SJSA1 (cell line): ENCODE data around the gene ATG7. TPM values are rescaled to one million over a fixed set of nuclear protein-coding genes. Genes with fewer than 3 reads are reported as not detected.
"Not testable (repeated sequence)": the region's sequence is repeated elsewhere in the genome, so short reads cannot be mapped to it uniquely, and the experiment has no call there.

Experiments
- DNase-seq, 2 experiments: peaks; one replicate each; pipeline ENCODE4 v3.0.0-alpha.2; 2015 to 2020; ENCODE audit warnings: low spot score in 2 of 2, low read depth in 1 of 2
- H3K27ac ChIP-seq: fragments of 250-450 bp; sonication (Bioruptor Pico); 2 replicates; pipeline ENCODE4 v1.5.1; 2020; ENCODE audit warnings: mild to moderate bottlenecking, moderate library complexity
- H3K27me3 ChIP-seq: fragments of 250-450 bp; sonication (Bioruptor Pico); replicated peaks from 2 replicates; pipeline ENCODE4 v1.5.1; 2020; ENCODE audit warnings: mild to moderate bottlenecking, moderate library complexity
- H3K36me3 ChIP-seq: fragments of 250-450 bp; sonication (Bioruptor Pico); 2 replicates; pipeline ENCODE4 v1.5.1; 2020; ENCODE audit warnings: mild to moderate bottlenecking
- H3K4me1 ChIP-seq: fragments of 250-450 bp; sonication (Bioruptor Pico); replicated peaks from 2 replicates; pipeline ENCODE4 v1.6.1; 2021; ENCODE audit warnings: mild to moderate bottlenecking
- H3K4me3 ChIP-seq: fragments of 250-450 bp; sonication (Bioruptor Pico); 2 replicates; pipeline ENCODE4 v1.5.1; 2020; ENCODE audit warnings: mild to moderate bottlenecking
- H3K9me3 ChIP-seq: fragments of 250-450 bp; sonication (Bioruptor Pico); replicated peaks from 2 replicates; pipeline ENCODE4 v1.5.1; 2020; ENCODE audit warnings: mild to moderate bottlenecking
- total RNA-seq: library from RNA; depleted of rRNA; stranded (reverse); fragments of >200 nt; shearing (Covaris generic); gene quantifications from 2 replicates; pipeline ENCODE4 v1.2.3, GENCODE V29; 2014

ATG7 gene
- total RNA-seq, 1 experiment from 2014 or later = 45.2 TPM

DNA sequence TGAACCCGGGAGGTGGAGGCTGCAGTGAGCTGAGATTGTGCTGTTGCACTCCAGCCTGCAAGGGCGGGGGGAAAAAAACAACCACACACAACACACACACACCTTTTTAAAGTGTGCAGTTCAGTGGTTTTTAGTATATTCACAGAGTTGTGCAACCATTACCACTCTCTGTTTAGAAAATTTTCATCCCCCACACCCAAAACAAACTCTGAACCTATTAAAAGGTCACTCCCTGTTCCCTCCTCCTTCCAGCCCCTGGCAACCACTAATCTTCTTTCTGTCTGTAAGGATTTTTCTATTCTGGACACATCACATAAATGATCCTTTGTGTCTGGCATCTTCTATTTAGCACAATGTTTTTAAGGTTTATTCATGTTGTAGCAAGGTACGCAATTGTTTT lies 159.1 kb downstream of the ATG7 start:
- Histone ChIP-seq H3K27ac (no peak overlapping the region), H3K9me3 (no peaks in the 10 kb centered on the region), H3K36me3 (peaks cover 5% of the 10 kb centered on the region), H3K4me3 (no peak overlapping the region), H3K4me1 (peaks cover 12% of the 10 kb centered on the region), H3K27me3 (no peaks in the 10 kb centered on the region)
- DNase-seq = no peak

GRCh38 chr3:11434017-11434526 lies 161.9 kb downstream of the ATG7 start:
- no peaks in the 10 kb centered on the region for H3K27me3 ChIP-seq
- H3K9me3 ChIP-seq = no peaks in the 10 kb centered on the region
- peak overlapping the region; percentile 58; the same call in 1 of the 2 replicates for H3K27ac ChIP-seq
- H3K4me3 ChIP-seq = no peak overlapping the region
- peak; percentile 58 to 70 for DNase-seq
- H3K36me3 ChIP-seq = no peaks in the 10 kb centered on the region
- H3K4me1 ChIP-seq = peaks cover 12% of the 10 kb centered on the region

DNA sequence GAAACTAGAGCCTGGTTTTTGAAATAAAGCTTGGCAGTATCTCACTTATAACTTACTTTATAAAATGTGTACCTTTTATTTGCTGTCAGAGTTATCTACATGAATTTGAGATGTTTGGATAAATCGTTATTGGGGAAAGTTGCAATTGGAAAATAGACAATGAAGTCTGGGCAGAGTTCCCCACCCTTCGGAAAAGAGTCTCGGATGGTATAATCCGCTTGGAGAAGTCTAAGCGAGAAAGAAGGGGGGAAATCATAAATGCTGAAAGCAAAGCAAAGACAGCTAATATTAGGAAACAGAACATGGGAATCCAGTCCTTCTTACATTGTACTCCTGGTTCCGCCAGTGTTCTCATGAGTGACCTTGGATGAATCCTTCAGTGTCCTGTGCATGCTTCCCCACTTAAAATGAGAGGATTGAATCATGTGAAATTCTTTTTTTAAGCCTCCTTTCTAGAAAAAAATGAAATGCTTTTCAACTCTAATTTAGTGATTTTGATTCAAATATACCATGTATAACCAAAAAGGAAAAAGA lies 162.4 kb downstream of the ATG7 start:
- no peak for DNase-seq
- Histone ChIP-seq H3K36me3 (no peaks in the 10 kb centered on the region), H3K4me1 (peaks cover 12% of the 10 kb centered on the region), H3K27ac (peak overlapping the region; percentile 58; the same call in 1 of the 2 replicates), H3K27me3 (no peaks in the 10 kb centered on the region), H3K9me3 (no peaks in the 10 kb centered on the region), H3K4me3 (no peak overlapping the region)

DNA sequence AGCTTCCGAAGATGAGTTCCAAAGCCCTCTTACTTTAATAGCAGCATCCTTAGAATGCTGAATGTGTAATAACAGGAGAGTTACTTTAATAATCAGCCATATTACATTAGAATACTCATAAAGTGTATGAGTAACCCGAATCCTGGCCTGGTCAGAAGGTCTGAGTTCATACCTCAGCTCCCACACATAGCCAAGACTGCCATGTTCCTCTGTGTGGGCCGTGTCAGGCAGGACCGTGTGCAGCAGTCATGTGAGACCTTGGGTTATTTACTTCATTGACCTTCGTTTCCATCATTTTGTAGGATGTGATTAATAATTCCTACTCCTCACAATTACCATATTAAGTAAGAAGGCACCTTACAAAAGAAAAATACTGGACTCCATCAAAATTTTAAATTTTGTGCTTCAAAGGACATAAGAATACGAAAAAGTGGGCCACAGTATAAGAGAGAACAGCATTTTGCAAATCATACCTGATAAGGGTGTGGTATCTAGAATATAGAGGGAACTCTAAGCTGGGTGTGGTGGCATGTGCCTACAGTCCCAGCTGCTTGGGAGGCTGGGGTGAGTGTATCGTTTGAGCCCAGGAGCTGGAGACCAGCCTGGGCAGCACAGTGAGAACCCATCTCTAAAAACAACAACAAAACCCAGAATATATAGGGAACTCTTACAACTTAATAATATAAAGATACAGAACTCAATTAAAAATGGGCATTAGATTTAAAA lies 163.4 kb downstream of the ATG7 start:
- H3K4me3 ChIP-seq = no peak overlapping the region
- DNase-seq = no peak
- no peaks in the 10 kb centered on the region for H3K27me3 ChIP-seq
- H3K9me3 ChIP-seq = no peaks in the 10 kb centered on the region
- peaks cover 12% of the 10 kb centered on the region for H3K4me1 ChIP-seq
- H3K36me3 ChIP-seq = no peaks in the 10 kb centered on the region
- H3K27ac ChIP-seq = no peak overlapping the region

GRCh38 chr3:11436775-11437174 lies 164.6 kb downstream of the ATG7 start:
- H3K9me3 ChIP-seq = no peaks in the 10 kb centered on the region
- peaks cover 12% of the 10 kb centered on the region for H3K4me1 ChIP-seq
- no peaks in the 10 kb centered on the region for H3K36me3 ChIP-seq
- H3K4me3 ChIP-seq = no peak overlapping the region
- no peaks in the 10 kb centered on the region for H3K27me3 ChIP-seq
- no peak for DNase-seq
- no peak overlapping the region for H3K27ac ChIP-seq

DNA sequence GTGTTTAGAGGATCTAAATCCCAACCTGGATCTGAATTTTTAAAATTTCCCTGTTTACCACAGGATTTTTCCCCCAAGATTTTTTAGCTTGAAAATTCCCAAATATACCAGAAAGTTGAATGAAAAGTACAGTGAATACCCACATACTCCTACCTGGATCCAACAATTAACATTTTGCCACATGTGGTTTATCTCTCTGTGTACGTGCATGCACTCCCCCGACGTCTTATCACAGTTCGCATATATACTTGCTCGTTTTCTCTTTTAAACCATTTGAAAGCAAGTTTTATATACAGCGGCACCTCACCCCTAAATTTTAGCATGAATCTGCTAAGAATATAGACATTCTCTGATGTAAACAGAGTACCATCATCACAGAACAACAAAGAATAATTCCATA lies 165.3 kb downstream of the ATG7 start:
- no peak overlapping the region for H3K27ac ChIP-seq
- H3K36me3 ChIP-seq = no peaks in the 10 kb centered on the region
- H3K4me3 ChIP-seq = no peak overlapping the region
- H3K9me3 ChIP-seq = no peaks in the 10 kb centered on the region
- peaks cover 12% of the 10 kb centered on the region for H3K4me1 ChIP-seq
- no peaks in the 10 kb centered on the region for H3K27me3 ChIP-seq
- DNase-seq = no peak

DNA sequence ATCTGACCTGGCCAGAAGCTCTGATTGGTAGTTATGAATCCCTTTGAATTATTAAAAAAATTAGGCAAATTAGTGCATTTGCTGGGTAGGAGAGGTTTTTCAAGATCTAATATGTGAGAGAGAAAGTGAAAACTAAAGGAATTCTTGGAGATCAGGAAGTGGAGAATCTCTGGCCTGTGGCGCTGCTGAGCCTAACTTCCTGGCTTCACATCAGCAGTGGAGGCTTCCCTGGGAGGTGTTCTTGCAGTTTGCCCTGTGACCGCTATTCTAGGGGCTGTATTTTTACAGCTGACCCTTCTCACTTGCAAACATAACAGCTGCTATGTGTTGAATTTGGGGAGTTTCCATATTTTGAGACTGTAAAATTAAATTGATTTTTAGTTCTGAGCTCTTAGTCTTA lies 166.4 kb downstream of the ATG7 start:
- no peaks in the 10 kb centered on the region for H3K36me3 ChIP-seq
- no peak overlapping the region for H3K27ac ChIP-seq
- H3K27me3 ChIP-seq = no peaks in the 10 kb centered on the region
- DNase-seq = no peak
- H3K4me1 ChIP-seq = peaks cover 9% of the 10 kb centered on the region
- no peaks in the 10 kb centered on the region for H3K9me3 ChIP-seq
- no peak overlapping the region for H3K4me3 ChIP-seq

- H3K4me1 ChIP-seq, H3K9me3 ChIP-seq, H3K4me3 ChIP-seq, DNase-seq, H3K36me3 ChIP-seq, H3K27me3 ChIP-seq, H3K27ac ChIP-seq: not testable (repeated sequence)
Measured at GRCh38 chr3:11441346-11441745, 169.1 kb downstream of the ATG7 start.

DNA sequence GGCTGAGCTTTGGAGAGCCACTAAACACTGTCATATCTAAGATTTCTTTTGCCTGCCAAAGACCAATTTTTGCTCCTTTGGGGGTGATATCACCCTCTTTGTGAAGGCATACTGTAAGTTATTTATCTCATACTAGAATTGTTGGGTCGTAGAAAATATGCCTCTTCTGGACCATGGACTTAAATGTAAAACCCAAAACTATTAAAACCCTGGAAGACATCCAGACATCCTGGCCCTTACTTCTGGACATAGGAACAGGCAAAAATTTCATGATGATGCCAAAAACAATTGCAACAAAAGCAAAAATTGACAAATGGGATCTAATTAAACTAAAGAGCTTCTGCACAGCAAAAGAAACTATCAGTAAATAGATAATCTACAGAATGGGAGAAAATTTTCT lies 172.2 kb downstream of the ATG7 start:
- Histone ChIP-seq H3K9me3 (no peaks in the 10 kb centered on the region), H3K4me3 (no peak overlapping the region), H3K27ac (no peak overlapping the region), H3K27me3 (no peaks in the 10 kb centered on the region), H3K4me1 (no peaks in the 10 kb centered on the region), H3K36me3 (peaks cover 2% of the 10 kb centered on the region; the same call in 1 of the 2 replicates)
- no peak for DNase-seq

DNA sequence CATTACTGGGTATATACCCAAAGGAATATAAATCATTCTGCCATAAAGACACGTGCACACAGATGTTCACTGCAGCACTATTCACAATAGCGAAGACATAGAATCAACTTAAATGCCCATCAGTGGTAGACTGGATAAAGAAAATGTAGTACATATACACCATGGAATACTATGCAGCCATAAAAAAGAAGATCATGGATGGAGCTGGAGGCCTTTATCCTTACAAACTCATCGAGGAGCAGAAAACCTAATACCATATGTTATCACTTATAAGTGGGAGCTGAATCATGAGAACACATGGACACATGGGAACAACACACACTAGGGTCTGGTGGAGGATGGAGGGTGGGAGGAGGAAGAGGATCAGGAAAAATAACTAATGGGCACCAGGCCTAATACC lies 173.0 kb downstream of the ATG7 start:
- H3K4me3 ChIP-seq, DNase-seq, H3K27ac ChIP-seq, H3K4me1 ChIP-seq, H3K36me3 ChIP-seq, H3K9me3 ChIP-seq, H3K27me3 ChIP-seq: not testable (repeated sequence)

DNA sequence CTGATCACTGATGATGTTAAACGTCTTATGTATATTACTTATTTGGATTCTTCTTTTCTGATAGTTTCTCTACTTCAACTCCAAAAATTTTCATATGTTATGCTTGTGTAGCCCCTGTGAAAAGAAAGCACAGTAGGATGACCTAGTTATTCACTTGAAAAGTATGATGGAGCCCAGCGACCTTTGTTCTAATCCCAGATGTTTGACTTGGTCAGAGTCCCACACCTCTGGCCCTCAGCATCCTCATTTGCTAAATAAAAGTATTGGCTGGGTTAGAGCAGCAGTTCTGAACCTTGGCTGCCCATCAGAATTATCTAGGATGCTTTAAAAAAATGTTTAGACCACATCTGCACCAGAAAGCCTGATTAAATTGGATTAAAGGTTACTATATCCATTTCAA lies 173.7 kb downstream of the ATG7 start:
- Histone ChIP-seq H3K27me3 (no peaks in the 10 kb centered on the region), H3K9me3 (no peaks in the 10 kb centered on the region), H3K4me3 (no peak overlapping the region), H3K4me1 (no peaks in the 10 kb centered on the region), H3K36me3 (peaks cover 2% of the 10 kb centered on the region; the same call in 1 of the 2 replicates), H3K27ac (no peak overlapping the region)
- no peak for DNase-seq

GRCh38 chr3:11447584-11448200 lies 175.5 kb downstream of the ATG7 start:
- H3K9me3 ChIP-seq = no peaks in the 10 kb centered on the region
- no peak overlapping the region for H3K27ac ChIP-seq
- no peak overlapping the region for H3K4me3 ChIP-seq
- no peak for DNase-seq
- H3K36me3 ChIP-seq = peaks cover 2% of the 10 kb centered on the region; the same call in 1 of the 2 replicates
- peaks cover 4% of the 10 kb centered on the region for H3K4me1 ChIP-seq
- H3K27me3 ChIP-seq = no peaks in the 10 kb centered on the region

- H3K9me3 ChIP-seq = no peaks in the 10 kb centered on the region
- H3K27me3 ChIP-seq = no peaks in the 10 kb centered on the region
- peaks cover 2% of the 10 kb centered on the region; the same call in 1 of the 2 replicates for H3K36me3 ChIP-seq
- H3K4me1 ChIP-seq = peaks cover 25% of the 10 kb centered on the region
- DNase-seq = no peak
- no peak overlapping the region for H3K4me3 ChIP-seq
- no peak overlapping the region for H3K27ac ChIP-seq
Measured at GRCh38 chr3:11450015-11450414, 177.8 kb downstream of the ATG7 start.

GRCh38 chr3:11452312-11452711 lies 180.1 kb downstream of the ATG7 start:
- Histone ChIP-seq H3K36me3 (no peaks in the 10 kb centered on the region), H3K9me3 (no peaks in the 10 kb centered on the region), H3K27me3 (no peaks in the 10 kb centered on the region), H3K4me3 (no peak overlapping the region), H3K4me1 (peaks cover 41% of the 10 kb centered on the region), H3K27ac (no peak overlapping the region)
- no peak for DNase-seq
